Activated naive CD4-positive, alpha-beta T cell treated with Interleukin-2 at 50 U/mL for 16 hours (primary cell): Measurements from ENCODE around the gene SEPTIN8.
"Not testable (repeated sequence)": the region's sequence is repeated elsewhere in the genome, so short reads cannot be mapped to it uniquely, and the experiment has no call there.

Experiments used
- DNase-seq: peaks from one replicate; pipeline ENCODE4 v3.0.0-alpha.2; 2020

The SEPTIN8 gene

GRCh38 chr5:132812123-132812765 lies 35.2 kb upstream of the SEPTIN8 start:
- no peak for DNase-seq

DNA sequence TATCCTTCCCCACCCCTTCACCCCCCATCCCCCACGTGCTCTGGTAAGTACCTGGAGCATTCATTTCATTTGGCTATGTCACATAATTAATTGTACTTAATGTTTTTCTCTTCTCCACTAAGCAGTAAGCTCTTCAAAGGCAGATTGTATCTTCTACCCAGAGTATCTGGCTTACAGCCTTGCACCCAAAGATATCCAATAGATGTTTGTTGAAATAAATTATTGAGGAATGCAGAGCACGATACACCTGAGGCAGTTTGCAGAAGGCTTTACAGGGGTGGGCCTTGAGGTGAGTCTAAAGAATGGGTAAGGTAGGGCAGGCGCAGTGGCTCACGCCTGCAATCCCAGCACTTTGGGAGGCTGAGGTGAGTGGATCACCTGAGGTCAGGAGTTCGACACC lies 33.6 kb upstream of the SEPTIN8 start:
- DNase-seq = no peak

- no peak for DNase-seq
These were observed 31.8 kb upstream of the SEPTIN8 start for GRCh38 chr5:132808866-132809265.

GRCh38 chr5:132808448-132808847 lies 31.4 kb upstream of the SEPTIN8 start:
- no peak for DNase-seq

- no peak for DNase-seq
These were observed 30.3 kb upstream of the SEPTIN8 start for GRCh38 chr5:132807163-132807838.

DNA sequence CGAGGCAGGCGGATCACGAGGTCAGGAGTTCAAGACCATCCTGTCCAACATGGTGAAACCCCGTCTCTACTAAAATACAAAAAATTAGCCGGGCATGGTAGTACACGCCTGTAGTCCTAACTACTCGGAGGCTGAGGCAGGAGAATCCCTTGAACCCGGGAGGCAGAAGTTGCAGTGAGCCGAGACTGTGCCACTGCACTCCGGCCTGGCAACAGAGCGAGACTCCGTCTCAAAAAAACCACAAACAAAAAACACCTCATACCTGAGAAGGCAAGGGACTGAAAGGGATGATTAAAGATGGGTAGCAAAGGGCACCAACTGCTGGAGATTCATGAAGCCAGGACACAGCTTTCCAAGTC lies 29.7 kb upstream of the SEPTIN8 start:
- not testable (repeated sequence) for DNase-seq

GRCh38 chr5:132805872-132806271 lies 28.8 kb upstream of the SEPTIN8 start:
- not testable (repeated sequence) for DNase-seq

- not testable (repeated sequence) for DNase-seq
These were observed 27.2 kb upstream of the SEPTIN8 start for GRCh38 chr5:132804219-132804618.

DNA sequence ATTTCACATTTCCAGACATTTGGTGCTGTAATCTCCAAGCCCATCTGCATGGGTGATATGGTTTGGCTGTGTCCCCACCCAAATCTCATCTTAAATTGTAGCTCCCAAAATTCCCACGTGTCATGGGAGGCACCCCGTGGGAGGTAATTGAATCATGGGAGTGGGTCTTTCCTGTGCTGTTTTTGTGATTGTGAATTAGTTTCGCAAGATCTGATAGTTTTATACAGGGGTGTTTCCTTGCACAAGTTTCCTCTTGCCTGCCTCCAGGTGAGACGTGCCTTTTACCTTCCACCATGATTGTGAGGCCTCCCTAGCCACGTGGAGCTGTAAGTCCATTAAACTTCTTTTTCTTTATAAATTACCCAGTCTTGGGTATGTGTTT lies 25.6 kb upstream of the SEPTIN8 start:
- not testable (repeated sequence) for DNase-seq

DNA sequence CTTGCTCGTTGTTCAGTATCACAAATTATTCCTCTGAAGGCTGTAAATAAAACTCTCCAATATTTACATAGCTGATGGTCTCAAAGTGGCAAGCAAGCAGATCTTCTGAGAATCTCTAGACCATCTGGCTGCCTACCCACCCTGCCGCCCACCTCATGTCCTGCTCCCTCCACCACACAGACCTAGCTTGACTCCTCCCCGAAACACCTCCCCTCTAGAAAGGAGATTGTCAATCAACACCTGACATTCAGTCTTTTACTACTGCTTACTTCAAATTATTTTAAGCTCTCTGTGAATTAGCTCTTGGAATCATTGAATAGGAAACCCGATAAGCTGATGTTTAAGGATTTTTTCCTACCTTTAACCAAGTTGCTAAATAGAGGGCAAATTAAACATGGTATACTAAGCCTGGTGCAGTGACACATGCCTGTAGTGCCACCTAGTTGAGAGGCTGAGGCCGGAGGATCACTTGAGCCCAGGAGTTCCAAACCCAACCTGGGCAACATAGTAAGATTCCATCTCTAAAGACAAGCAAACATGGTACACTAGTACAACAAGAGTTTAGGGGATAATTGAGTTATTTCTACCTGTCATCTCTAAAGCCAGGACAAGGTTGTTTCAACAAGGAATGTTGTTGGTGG lies 25.1 kb upstream of the SEPTIN8 start:
- DNase-seq = no peak

DNA sequence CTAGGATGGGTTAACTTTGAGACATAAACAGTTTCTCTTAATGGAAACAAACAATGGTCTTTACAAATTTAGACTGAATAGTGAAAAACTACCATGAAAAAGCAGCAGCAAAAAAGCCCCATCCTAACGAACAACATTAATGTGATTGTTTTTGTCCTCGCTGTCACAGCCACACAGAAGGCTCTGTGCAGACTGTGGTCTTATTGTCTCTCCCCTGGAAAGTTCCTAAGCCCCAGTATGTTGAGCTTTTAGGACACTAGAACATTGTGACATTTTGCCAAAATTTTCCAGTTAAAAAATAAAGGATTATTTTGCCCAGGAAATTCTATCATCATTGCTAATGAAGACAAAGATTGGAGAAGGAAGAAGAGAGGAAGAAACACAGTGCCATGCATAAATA lies 23.5 kb upstream of the SEPTIN8 start:
- no peak for DNase-seq

GRCh38 chr5:132799392-132799791 lies 22.4 kb upstream of the SEPTIN8 start:
- no peak for DNase-seq

DNA sequence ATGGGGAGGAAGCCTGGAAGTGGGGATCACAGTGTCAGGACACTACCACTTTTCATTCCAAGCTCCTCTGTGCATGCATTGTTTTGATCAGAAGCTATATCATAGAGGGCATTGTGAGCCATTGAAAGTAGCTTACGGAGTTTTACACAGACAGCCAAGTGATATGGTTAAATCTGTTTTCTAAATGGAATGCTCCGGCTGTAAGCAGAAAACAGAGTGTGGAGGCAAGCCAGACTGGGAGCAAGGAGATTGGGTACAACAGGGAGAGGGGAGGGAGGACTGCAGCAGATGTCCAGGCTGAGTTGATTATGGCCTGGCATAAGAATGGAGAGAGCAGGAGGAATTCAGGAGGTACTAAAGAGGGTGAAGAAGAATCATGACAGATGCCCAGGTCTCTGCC lies 20.6 kb upstream of the SEPTIN8 start:
- DNase-seq = no peak

DNA sequence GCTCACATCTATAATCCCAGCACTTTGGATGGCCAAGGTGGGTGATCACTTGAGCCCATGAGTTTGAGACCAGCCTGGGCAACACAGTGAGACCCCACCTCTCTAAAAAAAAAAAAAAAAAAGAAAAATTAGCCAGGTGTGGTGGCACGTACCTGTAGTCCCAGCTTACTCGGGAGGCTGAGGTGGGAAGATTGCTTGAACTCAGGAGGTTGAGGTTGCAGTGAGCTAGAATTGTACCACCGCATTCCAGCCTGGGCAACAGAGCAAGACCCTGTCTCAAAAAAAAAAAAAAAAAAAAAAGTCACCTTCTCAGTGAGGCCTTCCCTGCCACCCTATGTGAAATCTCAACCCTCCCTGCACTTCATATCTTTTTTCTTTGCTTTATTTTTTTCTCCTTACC lies 14.0 kb upstream of the SEPTIN8 start:
- DNase-seq = no peak

DNA sequence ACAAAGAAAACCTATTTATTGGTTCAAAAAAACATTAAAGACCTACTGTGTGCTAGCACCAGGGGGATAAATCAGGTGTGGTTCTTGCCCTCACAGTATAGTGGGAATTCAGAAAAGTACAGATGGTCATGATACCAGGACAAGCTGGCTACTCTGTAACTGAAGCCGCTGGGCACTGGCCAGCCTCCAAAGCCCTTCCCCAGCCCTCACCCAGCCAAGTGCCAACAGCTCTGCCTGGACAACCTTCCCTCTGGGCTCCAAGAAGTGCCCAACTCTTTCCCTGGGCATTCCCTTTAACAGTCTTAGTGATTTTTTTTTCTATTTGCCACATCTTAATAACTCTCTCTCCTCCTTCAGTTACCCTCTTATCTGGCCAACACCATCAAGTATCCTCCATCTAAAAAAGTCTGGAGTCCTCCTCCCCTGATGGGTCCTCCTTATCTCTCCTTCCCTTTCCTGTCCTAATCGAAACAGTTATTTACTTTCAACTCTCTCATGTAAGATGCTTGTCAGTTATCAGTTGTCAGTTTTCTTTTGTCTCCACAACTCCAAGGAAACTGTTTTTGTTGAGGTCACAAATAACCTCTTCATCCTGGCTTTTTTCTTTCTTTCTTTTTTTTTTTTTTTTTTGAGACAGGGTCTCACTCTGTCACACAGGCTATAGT lies 13.3 kb upstream of the SEPTIN8 start:
- no peak for DNase-seq

GRCh38 chr5:132788990-132789886 lies 12.2 kb upstream of the SEPTIN8 start:
- no peak for DNase-seq

GRCh38 chr5:132788508-132788907 lies 11.5 kb upstream of the SEPTIN8 start:
- DNase-seq = no peak

GRCh38 chr5:132787076-132787475 lies 10.0 kb upstream of the SEPTIN8 start:
- no peak for DNase-seq

GRCh38 chr5:132785864-132786263 lies 8.8 kb upstream of the SEPTIN8 start:
- DNase-seq = no peak

GRCh38 chr5:132785365-132785764 lies 8.3 kb upstream of the SEPTIN8 start:
- DNase-seq = no peak

GRCh38 chr5:132782101-132782500 lies 5.1 kb upstream of the SEPTIN8 start:
- no peak for DNase-seq

- no peak for DNase-seq
These were observed 4.0 kb upstream of the SEPTIN8 start for GRCh38 chr5:132781029-132781428.

GRCh38 chr5:132780577-132780976 lies 3.5 kb upstream of the SEPTIN8 start:
- DNase-seq = no peak
